Activated effector memory CD4-positive, alpha-beta T cell treated with Interleukin-2 at 50 U/mL for 16 hours (primary cell): ENCODE data around the gene PRRT1.
"Not testable (repeated sequence)": the region's sequence is repeated elsewhere in the genome, so short reads cannot be mapped to it uniquely, and the experiment has no call there.

Source experiments
- DNase-seq: peaks from one replicate; pipeline ENCODE4 v3.0.0-alpha.2; 2020

The PRRT1 gene

DNA sequence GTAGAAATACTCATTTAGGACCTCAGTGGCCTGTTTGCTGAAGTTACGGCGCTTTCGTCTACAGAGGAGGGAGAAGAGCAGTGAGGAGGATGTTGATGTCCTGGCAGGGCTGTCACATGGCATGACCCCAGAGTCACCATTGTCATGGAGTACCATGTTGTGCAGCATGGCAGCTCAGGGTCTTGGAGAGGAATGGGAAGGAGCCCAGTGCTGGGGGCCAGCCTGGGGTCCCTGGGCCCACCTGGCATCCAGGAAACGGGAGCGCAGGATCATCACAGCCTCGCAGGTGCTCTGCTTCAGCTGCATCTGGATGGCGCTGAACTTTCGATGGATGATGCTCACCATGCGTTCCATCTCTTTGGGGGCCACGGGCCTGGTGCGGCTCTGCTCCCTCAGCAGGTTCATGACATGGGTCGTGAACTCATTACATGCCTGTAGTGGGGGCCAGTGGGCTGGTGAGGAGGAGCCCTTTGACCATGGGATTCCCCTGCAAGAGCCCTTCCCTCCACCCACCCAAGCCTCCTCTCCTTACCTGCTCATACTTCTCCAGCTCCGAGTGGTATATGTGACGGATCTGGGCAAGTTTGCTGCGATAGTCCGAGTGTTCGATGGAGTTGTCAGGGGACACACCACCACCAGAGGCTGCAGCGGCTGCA lies 36.1 kb upstream of the PRRT1 start:
- DNase-seq = not testable (repeated sequence)

GRCh38 chr6:32187009-32187709 lies 35.4 kb upstream of the PRRT1 start:
- no peak for DNase-seq

GRCh38 chr6:32186151-32186840 lies 34.6 kb upstream of the PRRT1 start:
- DNase-seq = not testable (repeated sequence)

DNA sequence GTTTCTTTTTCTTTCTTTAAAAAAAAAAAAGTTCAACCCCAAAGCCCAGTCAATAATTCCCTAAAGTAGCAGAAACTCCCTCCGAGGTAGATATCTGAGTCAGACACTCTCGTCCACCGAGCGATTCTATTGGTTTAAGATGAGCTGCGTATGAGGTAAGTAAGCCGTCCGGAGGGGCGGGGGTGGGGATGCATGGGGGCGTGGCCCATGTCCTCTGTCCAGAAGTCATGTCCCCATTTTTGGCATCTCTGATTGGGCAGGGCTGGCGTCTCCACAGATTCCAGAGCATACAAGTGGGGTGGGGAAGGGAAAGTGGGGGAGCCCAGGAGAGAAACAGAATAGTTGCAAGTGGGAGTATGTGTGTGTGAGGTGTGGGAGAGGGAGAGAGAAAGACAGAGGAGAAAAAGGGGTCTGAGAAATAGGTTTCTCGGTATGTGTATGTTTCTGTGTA lies 34.0 kb upstream of the PRRT1 start:
- DNase-seq = peak; percentile 39

GRCh38 chr6:32184084-32184640 lies 32.4 kb upstream of the PRRT1 start, which contains the start of gene AGER:
Gene AGER (minus strand): TSS chr6:32184253. CDS start chr6:32184222, 31 bp downstream.
- no peak for DNase-seq

- DNase-seq = no peak
These were observed 31.8 kb upstream of the PRRT1 start for GRCh38 chr6:32183483-32184083.

DNA sequence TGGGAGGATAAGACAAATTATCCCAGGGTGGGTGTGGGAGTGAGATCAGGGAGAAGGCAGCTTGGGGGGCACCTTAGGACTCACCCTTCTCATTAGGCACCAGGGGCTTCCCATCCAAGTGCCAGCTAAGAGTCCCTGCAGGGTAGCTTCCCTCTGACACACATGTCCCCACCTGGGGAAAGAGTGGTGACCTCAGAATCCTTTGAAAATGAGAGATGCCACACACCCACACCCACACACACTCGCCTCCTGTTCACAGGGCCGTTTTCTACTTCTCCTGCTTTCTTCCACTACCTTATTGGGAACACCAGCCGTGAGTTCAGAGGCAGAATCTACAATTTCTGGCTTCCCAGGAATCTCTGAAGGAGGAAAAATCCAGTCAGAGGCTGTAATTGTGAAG lies 31.3 kb upstream of the PRRT1 start:
- no peak for DNase-seq

DNA sequence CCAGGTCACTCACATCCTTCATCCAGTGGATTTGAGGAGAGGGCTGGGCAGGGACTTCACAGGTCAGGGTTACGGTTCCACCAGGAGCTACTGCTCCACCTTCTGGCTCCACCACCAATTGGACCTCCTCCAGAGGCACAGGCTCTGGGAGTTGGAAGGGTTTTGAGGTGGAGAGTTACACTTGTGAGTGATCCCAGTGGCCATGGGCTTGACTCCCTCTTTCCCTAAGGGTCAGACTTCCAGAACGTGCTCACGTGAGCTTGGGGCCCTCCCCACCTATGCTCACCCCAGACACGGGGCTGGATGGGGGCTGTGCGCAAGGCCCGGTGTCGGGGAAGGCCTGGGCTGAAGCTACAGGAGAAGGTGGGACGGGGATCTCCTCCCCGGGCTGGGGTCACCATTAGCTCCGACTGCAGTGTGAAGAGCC lies 30.8 kb upstream of the PRRT1 start:
- DNase-seq = no peak

DNA sequence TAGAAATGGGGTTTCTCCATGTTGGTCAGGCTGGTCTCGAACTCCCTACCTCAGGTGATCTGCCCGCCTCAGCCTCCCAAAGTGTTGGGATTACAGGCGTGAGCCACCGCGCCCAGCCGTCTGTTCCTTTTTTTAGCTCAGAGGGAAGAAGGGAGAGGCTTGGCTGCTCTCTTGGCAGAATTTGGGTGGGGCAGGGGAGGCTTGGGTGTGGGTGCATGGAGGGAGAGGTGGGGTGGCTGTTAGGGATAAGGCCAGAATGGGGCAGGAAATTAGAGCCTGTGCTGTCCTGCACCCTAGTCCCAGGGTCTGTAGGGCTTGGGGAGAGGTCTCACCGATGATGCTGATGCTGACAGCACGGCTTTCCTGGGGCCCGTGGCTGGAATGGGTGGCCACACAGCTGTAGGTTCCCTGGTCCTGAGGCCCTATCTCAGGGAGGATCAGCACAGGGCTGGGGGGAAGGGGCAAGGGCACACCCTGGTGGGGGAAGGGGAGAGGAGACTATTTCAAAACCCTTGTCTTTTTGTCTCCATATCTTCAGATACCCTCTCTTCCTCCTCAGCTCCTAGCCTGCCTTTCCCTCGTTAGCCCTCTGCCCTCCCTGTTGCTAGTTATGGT lies 30.3 kb upstream of the PRRT1 start:
- no peak for DNase-seq

- no peak for DNase-seq
These were observed 29.5 kb upstream of the PRRT1 start for GRCh38 chr6:32181148-32181702.

GRCh38 chr6:32179766-32180405 lies 28.1 kb upstream of the PRRT1 start:
- no peak for DNase-seq

GRCh38 chr6:32178547-32179440 lies 27.1 kb upstream of the PRRT1 start:
- no peak for DNase-seq

DNA sequence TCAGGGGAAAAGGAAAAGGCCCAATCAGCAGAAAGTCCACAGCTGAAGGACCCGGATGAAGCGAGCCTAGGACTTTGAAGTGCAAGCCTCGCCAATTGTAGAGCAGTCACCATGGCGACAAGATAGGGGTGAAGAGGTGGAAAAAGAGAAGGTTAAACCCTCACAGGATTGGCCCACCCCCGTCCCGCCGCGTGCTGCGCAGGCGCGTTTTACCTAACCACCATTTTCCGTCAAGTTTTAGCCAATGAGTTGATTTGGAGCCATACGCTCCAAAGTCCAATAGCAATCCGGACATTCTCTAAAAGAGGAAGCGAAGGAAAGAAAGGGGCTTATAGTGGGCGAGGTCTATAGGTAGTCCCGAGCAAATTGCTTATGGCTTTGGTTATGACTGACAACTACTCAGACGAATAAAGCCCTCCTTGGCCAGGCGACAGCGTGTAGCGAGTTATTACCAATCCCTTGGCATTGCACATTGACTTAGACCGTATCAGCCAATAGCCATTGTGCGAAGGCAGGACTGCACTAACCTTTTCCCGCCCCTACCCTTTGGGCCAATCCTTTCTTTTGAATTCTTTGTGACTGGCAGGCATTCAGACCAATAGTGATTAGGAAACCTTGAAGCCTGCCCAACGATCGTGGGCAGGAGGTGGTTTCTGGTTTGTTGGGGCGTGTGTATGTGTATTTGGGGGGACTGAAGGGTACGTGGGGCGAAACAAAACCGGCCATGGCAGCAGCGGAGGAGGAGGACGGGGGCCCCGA lies 26.2 kb upstream of the PRRT1 start, which contains the start of gene RNF5:
Gene RNF5, plus strand, starts transcription at position 618 of the 759 bp plus-strand sequence. Its CDS starts 107 bp downstream, at position 725.
- peak; percentile 89 for DNase-seq

DNA sequence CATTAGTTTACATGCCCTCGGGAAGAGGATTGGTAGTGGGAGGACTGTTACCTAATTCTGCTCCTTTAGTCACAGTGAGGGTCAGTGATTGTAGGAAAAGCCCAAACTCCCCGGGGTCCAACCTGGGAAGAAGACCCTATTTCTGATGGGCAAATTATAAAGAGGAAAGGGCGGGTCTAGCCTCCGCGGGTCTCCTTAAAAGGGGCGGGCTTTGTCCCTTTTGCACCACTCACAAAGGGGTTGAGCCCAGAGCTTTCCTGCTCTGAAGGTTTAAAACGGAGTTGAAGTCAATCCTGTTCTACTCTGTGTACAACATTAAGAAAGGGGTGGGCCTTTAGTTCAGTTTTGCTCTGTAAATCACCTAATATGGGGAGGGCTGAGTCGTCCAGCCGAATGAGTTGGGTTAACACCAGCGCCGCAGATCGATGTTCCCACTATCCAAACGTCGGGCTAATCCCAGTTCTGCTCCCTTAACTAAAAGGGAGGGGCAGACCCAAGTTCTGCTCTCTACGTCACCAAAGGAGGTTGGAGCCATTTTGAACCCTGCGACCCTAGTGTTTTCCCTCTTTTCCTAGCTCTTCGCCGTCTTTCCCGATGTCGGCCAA lies 25.5 kb upstream of the PRRT1 start:
- DNase-seq = peak; percentile 21

DNA sequence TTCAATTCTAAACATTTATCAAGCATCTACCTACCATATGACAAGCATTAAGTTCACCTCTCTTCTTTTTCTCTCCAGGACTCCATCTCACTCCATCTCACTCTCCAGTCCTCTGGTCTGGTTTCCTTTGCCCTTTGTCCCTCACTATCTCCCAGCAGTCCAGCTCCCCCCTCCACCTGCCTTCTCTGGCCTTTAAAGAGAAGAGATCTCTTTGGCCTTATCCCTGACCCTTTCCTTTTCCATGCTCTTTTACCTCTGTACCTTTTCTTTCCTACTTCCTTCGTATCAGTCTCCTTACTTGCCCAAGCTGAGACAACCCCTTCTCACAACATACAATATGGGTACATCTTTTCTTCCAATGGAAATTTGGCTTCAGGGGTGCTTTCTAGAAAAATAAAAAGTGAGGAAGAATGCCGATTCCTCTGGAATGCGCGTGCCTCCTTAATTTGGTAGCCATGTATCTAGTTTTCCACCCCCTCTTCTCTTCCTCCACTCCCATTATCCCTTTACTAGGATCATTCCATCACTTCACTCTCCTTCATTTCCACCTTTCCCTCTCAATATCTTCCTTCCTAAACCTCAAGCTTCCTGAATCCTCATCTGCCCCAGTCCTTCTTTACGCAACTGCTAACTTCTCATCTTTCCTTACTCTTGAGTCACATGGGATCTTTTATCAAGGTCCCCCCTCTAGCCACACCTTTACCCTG lies 24.9 kb upstream of the PRRT1 start:
- no peak for DNase-seq

- peak; percentile 97 for DNase-seq
These were observed 24.2 kb upstream of the PRRT1 start, which contains the start of gene AGPAT1 for GRCh38 chr6:32175711-32176475. Gene AGPAT1 (minus strand): TSS chr6:32176084. CDS start chr6:32171496, 4,588 bp downstream.

GRCh38 chr6:32175322-32175710 lies 23.6 kb upstream of the PRRT1 start:
- no peak for DNase-seq

- DNase-seq = no peak
These were observed 22.7 kb upstream of the PRRT1 start for GRCh38 chr6:32174416-32174815.
